CD4-positive, alpha-beta T cell treated with Interleukin-4 for 4 hours (primary cell): ENCODE results near the gene TSGA10IP.
A peak's percentile ranks its signal among the peaks of the same experiment; 100 is the strongest.
"Not testable (repeated sequence)": the region's sequence is repeated elsewhere in the genome, so short reads cannot be mapped to it uniquely, and the experiment has no call there.

Experiments
- DNase-seq: peaks from one replicate; pipeline ENCODE4 v3.0.0-alpha.2; 2020

Gene TSGA10IP

DNA sequence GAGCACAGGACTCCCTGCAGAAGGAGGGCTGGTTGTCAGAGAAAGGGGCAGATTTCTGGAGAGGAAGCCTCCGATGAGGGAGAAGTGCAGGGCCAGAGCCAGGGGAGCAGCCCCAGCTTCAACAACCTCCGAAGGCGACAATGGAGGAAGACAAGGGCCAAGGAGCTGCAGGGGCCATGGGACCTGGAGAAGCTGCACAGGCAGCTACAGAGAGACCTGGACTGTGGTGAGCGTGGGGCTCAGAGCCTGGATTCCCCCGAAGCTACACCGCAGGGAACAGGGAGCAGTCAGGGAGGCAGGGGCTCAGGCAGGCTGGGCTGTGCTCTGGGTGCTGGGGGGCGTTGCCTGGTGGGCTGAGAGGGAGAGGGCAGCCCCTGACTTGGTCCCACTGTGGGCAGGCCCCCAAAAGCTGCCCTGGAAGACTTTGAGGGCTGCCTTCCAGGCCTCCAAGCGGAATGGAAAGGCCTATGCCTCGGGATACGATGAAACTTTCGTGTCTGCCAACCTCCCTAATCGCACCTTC, 2.4 kb downstream of the TSGA10IP start:
- DNase-seq = no peak

DNA sequence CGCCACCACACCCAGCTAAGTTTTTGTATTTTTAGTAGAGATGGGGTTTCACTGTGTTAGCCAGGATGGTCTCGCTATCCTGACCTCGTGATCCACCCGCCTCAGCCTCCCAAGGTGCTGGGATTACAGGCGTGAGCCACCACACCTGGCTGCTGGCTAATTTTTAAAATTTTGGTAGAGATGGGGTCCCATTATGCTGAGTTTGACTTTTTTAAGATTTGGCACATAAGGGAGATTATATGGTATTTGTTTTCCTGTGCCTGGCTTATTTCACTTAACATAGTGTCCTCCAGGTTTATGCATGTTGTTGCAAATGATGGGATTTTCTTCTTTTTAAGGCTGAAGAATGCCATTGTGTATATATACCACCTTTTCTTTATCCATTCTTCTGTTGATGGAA, 5.4 kb downstream of the TSGA10IP start:
- not testable (repeated sequence) for DNase-seq

DNA sequence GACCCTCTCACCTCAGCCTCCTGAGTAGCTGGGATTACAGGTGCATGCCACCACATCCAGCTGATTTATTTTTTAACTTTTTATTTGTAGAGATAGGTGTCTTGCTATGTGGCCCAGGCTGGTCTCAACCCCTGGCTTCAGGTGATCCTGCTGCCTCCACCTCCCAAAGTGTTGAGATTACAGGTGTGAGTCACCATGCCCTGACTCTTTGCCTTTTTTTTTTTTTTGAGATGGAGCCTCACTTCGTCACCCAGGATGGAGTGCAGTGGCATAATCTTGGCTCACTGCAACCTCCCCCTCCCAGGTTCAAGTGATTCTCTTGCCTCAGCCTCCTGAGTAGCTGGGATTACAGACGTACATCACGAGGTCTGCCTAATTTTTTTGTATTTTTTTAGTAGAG, 6.4 kb downstream of the TSGA10IP start:
- DNase-seq = not testable (repeated sequence)

DNA sequence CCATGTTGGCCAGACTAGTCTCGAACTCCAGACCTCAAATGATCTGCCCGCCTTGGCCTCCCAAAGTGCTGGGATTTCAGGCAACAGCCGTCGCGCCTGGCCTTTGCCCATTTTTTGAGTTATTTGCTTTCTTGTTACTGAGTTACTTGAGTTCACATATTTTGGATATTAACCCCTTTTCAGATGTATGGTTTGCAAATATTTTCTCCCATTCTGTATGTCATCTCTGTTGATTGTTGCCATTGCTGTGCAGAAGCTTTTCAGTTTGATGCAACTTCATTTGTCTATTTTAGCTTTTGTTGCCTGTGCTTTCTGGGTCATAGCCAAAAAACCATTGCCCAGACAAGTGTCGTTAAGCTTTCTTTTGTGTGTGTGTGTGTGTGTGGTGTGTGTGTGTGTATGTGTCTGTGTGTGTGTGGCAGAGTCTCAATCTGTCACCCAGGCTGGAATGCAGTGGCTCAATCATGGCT, 6.8 kb downstream of the TSGA10IP start:
- DNase-seq = no peak

DNA sequence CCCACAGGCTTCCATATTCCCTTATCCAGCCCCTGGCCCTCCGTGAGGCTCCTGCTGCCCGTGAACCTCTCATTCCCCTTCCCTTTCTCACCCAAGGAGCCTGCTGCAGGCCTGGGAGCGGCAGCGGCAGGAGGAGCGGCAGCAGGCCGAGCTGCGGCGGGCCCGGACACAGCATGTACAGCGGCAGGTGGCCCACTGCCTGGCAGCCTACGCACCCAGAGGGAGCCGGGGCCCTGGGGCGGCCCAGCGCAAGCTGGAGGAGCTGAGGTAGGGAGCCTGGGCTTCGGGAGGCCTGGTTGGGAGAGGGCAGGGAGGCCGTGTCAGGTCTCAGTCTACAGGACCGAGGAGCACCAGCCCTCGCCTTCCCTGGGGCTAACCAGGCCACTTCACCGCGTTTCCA, 8.2 kb downstream of the TSGA10IP start:
- DNase-seq = no peak

DNA sequence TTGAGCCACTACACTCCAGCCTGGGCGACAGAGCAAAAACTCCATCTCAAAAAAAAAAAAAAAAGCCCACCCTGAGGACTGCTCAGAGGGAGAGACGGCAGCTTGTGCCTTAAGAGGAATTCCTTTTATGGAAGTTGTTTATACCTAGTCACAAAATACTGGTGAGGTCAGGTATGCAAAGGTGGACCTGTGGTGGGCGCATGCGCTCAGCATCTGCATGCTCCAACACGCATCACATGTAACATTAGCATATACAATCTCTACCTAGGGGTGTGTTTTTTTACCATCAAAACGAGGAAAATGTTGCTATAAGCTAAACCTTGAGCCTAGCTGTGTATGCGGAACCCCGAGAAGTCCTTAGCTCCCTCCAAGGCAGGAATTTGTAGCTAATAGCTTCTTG, 9.5 kb downstream of the TSGA10IP start:
- no peak for DNase-seq

DNA sequence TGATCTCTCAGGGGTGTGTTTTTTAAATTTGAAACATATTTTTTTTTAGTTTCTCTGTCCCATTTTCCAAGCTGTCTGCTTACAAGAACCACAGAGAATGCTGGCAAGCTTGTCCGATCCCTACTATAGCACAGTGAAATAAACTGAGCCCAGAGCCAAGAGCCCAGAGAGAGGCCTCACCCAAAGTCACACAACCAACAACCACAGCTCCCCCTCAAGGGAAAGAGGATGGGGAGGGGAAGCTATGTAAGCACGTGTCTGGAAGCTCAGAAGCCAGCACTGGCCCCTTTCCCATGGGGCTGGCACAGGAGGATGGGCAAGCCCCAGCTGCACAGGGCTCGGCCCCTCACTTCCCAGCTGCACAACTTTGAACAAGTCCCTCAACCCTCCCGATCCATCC, 13.0 kb downstream of the TSGA10IP start:
- no peak for DNase-seq

DNA sequence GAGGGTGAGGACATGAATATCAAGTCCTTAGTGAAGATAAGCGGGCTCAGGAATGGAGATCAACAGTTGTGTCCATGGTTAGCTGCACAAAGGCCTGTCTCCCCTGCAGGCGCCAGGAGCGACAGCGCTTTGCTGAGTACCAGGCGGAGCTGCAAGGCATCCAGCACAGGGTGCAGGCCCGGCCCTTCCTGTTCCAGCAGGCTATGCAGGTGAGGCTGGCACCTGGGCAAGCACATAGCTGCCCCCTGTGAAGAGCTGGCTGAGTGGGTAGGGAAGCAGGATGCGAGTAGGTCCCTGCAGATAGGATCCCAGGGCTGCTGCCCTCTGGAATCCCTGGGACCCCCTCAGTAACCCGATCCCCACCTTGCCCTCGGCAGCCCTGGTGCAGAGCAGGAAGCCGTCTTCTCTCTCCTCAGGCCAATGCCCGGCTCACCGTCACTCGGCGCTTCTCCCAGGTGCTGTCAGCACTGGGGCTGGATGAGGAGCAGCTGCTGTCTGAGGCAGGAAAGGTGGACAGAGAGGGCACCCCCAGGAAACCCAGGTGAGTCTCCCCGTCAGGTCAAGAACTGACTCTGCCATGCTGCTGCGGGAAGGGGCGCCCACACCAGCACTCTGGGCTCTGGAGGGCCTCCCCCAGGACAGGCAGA, 13.6 kb downstream of the TSGA10IP start:
- DNase-seq = no peak

DNA sequence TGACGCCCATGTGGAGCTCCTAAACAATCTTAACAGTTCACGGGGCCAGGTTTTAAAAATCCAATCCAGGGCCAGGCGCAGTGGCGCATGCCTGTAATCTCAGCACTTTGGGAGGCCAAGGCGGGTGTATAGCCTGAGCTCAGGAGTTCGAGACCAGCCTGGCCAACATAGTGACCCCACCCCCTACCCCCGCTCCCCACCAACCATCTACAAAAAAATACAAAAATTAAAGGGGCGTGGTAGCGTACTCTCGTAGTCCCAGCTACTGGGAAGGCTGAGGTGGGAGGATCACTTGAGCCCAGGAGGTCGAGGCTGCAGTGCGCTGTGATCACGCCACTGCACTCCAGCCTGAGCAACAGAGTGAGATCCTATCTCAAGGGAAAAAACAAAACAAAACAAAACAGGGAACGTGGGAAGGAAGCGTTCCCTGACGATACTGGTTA, 15.6 kb downstream of the TSGA10IP start:
- DNase-seq = no peak

DNA sequence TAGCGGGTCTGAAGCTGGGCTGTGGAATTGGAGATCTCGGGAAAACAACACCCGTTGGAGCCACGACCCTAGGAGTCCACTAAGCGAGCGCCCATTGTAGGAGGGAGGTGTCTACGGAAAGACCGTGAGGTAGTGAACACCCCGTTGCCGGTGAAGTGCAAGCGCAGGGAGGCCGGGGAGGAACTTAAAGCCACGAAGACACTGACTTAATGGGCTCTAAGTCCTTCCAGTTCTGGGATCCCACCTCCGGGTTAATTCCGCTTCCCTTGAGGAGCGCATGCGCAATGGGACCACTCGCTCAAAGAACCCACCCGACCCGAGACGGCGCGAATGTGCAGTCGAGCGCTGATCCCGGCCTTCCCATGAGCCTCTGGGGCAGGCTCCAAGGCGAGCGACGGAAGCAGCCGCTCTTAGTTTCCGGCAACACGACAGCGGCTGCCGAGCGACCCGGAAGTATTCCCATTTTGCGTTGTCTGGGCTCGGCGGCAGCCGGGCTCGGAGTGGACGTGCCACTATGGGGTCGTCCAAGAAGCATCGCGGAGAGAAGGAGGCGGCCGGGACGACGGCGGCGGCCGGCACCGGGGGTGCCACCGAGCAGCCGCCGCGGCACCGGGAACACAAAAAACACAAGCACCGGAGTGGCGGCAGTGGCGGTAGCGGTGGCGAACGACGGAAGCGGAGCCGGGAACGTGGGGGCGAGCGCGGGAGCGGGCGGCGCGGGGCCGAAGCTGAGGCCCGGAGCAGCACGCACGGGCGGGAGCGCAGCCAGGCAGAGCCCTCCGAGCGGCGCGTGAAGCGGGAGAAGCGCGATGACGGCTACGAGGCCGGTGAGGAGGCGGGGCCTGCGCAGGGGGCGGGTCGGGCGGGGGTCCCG, 16.2 kb downstream of the TSGA10IP start, which contains the start of gene SART1:
Gene SART1 (plus strand): TSS at position 468 of the 874 bp plus-strand sequence. CDS start 47 bp downstream, at position 515.
- peak; percentile 97 for DNase-seq

DNA sequence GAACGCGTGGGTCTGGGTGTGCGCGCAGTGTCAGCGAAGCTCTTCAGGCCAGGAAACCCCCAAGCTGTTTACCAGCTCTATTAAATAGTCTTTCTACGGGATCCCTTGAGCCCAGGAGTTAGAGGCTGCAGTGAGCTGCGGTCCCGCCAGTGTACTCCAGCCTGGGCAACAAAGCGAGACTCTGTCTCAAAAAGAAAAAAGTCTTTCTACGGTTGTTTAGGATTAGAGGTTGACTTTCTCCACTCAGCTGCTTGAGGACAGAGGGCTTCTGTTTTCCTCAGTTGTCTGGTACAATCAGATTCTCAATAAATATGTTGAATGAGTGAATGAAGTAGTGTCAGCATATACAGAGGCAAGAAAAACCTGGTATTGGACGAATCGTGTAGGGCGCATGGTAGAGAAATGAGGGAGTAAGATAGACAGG, 16.9 kb downstream of the TSGA10IP start:
- DNase-seq = no peak

DNA sequence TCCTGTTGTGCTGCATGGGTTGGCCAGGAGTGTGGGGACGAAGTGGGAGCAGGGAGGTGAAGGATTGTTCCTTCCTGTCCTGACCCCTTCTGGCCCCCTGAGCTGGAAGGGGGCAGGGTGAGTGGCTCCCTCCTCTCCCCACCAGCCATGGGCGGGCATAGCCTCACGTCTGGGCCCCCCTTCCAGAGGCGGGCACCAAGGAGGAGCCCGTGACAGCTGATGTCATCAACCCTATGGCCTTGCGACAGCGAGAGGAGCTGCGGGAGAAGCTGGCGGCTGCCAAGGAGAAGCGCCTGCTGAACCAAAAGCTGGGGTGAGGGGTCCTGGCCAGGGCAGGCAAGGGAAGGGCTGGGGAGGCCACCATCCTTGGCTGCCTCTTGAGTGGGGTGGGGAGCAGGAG, 19.6 kb downstream of the TSGA10IP start:
- DNase-seq = no peak

DNA sequence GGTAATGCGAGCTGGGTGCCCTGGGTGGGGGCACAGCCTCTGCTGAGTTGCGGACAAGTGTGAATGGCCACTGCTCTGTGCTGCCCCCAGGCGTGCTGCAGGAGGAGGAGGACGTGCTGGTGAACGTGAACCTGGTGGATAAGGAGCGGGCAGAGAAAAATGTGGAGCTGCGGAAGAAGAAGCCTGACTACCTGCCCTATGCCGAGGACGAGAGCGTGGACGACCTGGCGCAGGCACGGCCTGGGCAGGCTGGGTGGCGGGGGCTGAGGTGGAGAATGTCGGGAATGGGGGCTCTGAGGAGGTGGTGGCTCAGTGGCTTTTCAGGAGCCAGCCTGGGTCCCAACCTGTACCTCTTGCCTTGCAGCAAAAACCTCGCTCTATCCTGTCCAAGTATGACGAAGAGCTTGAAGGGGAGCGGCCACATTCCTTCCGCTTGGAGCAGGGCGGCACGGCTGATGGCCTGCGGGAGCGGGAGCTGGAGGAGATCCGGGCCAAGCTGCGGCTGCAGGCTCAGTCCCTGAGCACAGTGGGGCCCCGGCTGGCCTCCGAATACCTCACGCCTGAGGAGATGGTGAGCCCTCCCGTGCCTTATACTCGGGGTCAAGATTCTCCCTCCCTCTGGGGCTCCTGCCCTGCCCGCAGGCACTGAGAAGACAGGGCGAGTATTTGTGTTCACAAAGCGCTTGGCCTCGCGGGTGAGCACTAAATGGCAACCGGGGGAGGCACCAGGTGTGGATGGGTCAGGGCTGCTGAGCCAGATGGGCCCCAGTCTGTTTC, 20.9 kb downstream of the TSGA10IP start:
- no peak for DNase-seq

DNA sequence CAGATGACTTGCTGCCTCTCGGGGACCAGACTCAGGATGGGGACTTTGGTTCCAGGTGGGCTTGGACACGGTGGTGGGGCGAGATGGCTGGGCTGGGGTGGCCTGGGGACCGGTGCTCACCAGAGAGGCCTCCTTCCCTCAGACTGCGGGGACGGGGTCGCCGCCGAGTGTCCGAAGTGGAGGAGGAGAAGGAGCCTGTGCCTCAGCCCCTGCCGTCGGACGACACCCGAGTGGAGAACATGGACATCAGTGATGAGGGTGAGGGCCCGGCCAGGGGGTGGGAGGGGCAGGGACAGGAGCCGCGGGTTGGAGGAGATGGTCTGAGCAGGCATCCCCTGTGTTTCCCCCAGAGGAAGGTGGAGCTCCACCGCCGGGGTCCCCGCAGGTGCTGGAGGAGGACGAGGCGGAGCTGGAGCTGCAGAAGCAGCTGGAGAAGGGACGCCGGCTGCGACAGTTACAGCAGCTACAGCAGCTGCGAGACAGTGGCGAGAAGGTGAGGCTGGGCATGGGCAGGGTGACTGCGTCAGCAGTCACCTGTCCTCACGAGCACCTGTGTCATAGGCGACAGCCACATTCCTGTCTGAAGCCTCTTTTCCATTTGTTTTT, 22.2 kb downstream of the TSGA10IP start:
- no peak for DNase-seq

DNA sequence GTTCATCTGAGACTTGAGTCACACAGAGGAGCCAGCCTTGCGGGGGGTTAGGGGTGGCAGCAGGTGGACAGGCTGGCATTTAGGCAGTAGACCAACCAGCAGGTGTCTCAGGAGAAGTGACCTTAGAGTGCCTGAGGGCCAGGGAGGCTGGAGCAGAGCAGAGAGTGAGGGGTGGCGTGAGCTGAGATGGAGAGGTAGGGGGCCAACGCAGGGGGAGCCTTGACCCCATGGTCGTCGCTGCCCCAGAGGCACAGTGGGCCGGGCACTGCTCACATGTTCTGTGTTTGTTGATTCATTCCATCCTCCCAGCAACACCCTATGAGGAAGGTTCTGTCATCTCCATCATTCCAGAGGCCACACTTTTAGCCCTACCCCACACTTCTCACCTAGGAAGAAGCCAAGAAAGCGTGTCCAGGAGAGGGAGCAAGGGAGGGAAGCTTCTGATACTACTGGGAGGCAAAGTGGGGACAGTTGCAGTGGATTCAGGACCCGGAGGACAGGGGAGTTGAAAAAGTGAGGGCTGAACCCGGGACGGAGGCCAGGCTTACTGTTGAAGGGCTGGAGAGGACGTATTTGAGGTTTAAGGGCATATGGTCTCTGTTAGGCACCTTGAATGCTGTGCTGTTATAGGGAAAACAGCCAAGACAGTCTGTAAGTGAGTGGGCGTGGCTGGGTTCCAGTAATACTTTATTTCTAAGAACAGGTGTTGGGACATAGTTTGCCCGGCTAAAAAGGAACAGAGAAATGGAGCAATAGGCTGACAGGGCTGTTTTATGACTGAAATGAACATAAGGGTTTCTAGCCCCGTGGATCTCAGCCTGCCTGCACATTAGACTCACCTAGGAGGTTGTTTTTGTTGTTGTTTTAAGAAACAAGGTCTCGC, 23.6 kb downstream of the TSGA10IP start:
- DNase-seq = no peak

DNA sequence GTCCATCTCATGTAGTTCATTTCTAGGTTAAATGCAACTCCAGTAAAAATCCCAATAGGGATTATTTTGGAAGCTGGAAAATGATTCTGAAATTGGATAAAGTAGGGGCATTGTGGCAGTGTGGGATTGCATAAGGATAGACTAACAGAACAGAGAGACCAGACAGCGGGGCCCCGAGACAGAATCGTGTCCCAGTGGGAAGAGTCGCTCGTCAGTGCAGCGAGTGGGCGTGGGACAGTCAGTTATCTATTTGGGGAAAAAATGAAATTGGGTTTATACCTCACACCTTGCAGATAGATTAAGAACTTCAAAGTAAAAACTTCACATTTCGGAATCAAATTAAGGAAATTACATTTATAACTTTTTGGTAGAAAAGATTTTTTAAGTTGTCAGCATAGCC, 26.8 kb downstream of the TSGA10IP start:
- no peak for DNase-seq

DNA sequence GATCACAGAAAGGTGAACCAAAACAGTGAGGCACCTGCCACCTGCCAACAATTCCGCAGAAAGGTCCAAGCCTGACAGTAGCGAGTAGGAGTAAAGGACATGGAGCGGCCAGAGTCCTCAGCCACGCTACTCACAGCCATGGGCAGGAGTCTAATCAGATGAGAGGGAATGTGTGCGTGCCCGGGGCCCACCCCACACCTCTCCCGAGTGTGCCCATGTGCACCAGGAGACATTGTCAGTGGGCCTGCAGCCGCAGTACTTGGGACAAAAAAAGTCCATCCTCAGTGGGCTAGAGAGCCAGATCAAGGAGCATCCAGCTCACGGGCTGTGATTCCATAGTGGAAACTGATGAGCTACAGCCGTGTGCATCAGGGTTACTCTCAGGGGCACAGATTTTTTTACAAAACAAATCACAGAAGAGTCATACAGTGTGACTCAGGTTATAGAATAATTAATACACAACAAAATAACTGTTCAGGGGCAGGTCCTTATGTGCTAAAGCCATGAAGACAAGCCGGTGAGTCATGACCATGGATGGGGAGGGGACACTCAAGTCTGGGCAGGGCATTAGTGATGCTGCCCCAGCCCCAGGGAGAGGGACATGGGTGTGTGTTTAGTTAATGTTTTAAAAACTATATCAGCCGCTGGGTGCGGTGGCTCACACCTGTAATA, 28.3 kb downstream of the TSGA10IP start:
- no peak for DNase-seq

DNA sequence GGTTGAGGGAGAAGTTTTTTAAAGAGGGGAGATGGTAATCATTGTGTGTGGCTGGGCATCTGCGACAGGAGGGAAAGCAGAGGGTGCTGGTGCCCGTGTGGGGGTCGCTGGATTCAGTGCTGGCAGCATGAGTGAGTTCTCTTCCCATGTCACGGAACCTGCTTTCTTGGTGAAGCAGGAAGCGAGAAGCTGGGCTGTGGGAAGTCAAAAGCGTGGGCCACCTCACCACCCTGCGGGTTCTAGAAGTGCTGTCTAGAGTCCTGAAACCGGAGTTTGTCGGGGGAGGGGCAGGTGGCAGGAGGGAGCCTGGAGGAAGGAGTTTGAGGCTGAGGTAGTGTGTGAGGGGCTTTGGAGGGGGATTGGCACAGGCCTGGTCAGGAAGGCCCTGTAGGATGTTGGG, 30.5 kb downstream of the TSGA10IP start:
- DNase-seq = no peak

DNA sequence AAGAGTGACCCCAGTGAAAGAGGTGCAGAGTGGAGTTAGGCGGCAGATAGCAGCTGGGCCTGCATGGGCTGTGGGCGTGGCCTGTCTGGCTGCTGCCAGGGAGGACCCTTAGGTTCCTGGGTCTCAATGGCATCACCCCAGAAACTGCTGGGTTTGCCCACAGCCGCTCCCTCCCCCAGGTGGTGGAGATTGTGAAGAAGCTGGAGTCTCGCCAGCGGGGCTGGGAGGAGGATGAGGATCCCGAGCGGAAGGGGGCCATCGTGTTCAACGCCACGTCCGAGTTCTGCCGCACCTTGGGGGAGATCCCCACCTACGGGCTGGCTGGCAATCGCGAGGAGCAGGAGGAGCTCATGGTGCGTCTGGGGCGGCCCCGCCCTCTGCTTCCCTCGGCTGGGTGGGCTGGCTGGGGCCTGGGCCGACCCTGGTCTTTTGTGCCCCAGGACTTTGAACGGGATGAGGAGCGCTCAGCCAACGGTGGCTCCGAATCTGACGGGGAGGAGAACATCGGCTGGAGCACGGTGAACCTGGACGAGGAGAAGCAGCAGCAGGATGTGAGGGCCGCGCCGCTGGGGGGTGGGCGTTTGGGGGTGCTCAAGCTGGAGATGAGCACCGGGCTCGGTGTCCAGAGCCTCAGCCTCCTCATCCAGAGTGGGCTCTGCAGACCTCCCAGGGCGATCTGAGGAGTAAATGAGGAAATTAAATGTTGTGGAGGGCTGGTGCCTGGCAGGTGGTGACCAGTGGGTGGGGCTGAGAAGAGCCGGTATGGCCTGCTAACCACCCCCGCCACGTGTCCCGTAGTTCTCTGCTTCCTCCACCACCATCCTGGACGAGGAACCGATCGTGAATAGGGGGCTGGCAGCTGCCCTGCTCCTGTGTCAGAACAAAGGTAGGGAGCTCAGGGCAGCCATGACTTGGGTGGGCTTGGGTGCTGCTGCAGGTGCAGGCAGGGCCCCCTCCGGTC, 31.2 kb downstream of the TSGA10IP start:
- DNase-seq = no peak
